IMR-90 (cell line): ENCODE results near the gene PRL. TPM values are rescaled to one million over a fixed set of nuclear protein-coding genes. Genes with fewer than 3 reads are reported as not detected.

Source experiments
- ATAC-seq: fragments of 200-7000 bp; cut with Tn5 transposase; 2 replicates; pipeline ENCODE4 v1.9.1; 2020; ENCODE audit warnings: low read depth, mild to moderate bottlenecking, moderate library complexity
- BruUV-seq: library from RNA; stranded (reverse); fragments of 400-500 nt; replicated peaks from 2 replicates; lab custom pipeline; 2021; lab: Mats Ljungman, UMichigan
- CTCF ChIA-PET: fragments of 300-600 bp; formaldehyde crosslinking; extraction: SDS; loops from one replicate; lab custom pipeline; 2021; ENCODE audit warnings: antibody characterized with exemption; lab: Yijun Ruan, JAX
- POLR2A ChIA-PET: fragments of 300-600 bp; sonication (Branson Sonifier 250); formaldehyde crosslinking; loops from one replicate; lab custom pipeline; 2022; ENCODE audit warnings: antibody characterized with exemption; ENCODE audit not compliant: unreplicated experiment; lab: Charles Lee
- DNase-seq: peaks from one replicate; pipeline ENCODE4 v3.0.0; 2013
- H2AFZ ChIP-seq: replicated peaks from 2 replicates; pipeline ENCODE3; 2013; ENCODE audit warnings: low read length, mild to moderate bottlenecking; ENCODE audit not compliant: poor library complexity
- H2AK5ac ChIP-seq: 2 replicates; pipeline ENCODE4 v1.6.1; 2013; ENCODE audit warnings: low read depth, low read length, inconsistent platforms
- H2AK9ac ChIP-seq: replicated peaks from 2 replicates; pipeline ENCODE3; 2013; ENCODE audit warnings: mild to moderate bottlenecking, low read depth, low read length, moderate library complexity; ENCODE audit not compliant: poor library complexity
- H2BK120ac ChIP-seq: 2 replicates; pipeline ENCODE4 v1.6.1; 2013; ENCODE audit warnings: low read depth, low read length, inconsistent platforms
- H2BK15ac ChIP-seq: 3 replicates; pipeline ENCODE4 v1.6.1; 2013; ENCODE audit warnings: low read depth, low read length, inconsistent platforms
- H2BK20ac ChIP-seq: 2 replicates; pipeline ENCODE4 v1.6.1; 2013; ENCODE audit warnings: low read depth, mild to moderate bottlenecking, inconsistent platforms, low read length, moderate library complexity
- H2BK5ac ChIP-seq: 2 replicates; pipeline ENCODE4 v1.6.1; 2013; ENCODE audit warnings: mild to moderate bottlenecking, low read depth, low read length, inconsistent platforms; ENCODE audit not compliant: poor library complexity, severe bottlenecking
- H3K14ac ChIP-seq: replicated peaks from 2 replicates; pipeline ENCODE4 v1.6.1; 2013; ENCODE audit warnings: low read depth, low read length, inconsistent platforms
- H3K18ac ChIP-seq: 2 replicates; pipeline ENCODE4 v1.6.1; 2013; ENCODE audit warnings: low read depth, low read length, control low read depth
- H3K23ac ChIP-seq: 2 replicates; pipeline ENCODE4 v1.6.1; 2013; ENCODE audit warnings: low read depth, low read length, inconsistent platforms
- H3K27ac ChIP-seq: 2 replicates; pipeline ENCODE4 v1.5.1; 2013; ENCODE audit warnings: mild to moderate bottlenecking, control low read depth, low read length; ENCODE audit not compliant: insufficient read depth
- H3K27me3 ChIP-seq: 2 replicates; pipeline ENCODE4 v1.6.1; 2013; ENCODE audit warnings: low read length; ENCODE audit not compliant: control insufficient read depth, insufficient read depth
- H3K36me3 ChIP-seq: 2 replicates; pipeline ENCODE4 v1.6.1; 2013; ENCODE audit warnings: low read length, mixed read lengths; ENCODE audit not compliant: control insufficient read depth, insufficient read depth
- H3K4ac ChIP-seq: 2 replicates; pipeline ENCODE4 v1.6.1; 2013; ENCODE audit warnings: low read depth, low read length, inconsistent platforms
- H3K4me1 ChIP-seq: 2 replicates; pipeline ENCODE4 v1.6.1; 2013; ENCODE audit warnings: low read length, mixed read lengths; ENCODE audit not compliant: control insufficient read depth, insufficient read depth
- H3K4me2 ChIP-seq: 2 replicates; pipeline ENCODE4 v1.6.1; 2013; ENCODE audit warnings: low read depth, mild to moderate bottlenecking, control low read depth, low read length, moderate library complexity
- H3K4me3 ChIP-seq: 2 replicates; pipeline ENCODE4 v1.5.1; 2013; ENCODE audit warnings: low read depth, mild to moderate bottlenecking, control low read depth, low read length, moderate library complexity; ENCODE audit not compliant: insufficient read depth
- H3K56ac ChIP-seq: 2 replicates; pipeline ENCODE4 v1.6.1; 2013; ENCODE audit warnings: low read length, inconsistent platforms; ENCODE audit not compliant: insufficient read depth; ENCODE audit errors: extremely low read depth
- H3K79me1 ChIP-seq, 2 experiments: 2 replicates each; pipeline ENCODE4 v1.6.1; 2013; ENCODE audit warnings: low read length in 2 of 2, inconsistent platforms in 1 of 2, low read depth in 1 of 2
- H3K9ac ChIP-seq: 2 replicates; pipeline ENCODE4 v1.6.1; 2013; ENCODE audit warnings: low read depth, low read length, control low read depth
- H3K9me1 ChIP-seq: 2 replicates; pipeline ENCODE4 v1.6.1; 2013; ENCODE audit warnings: low read length, inconsistent platforms; ENCODE audit not compliant: insufficient read depth
- H3K9me3 ChIP-seq: 2 replicates; pipeline ENCODE4 v1.6.1; 2013; ENCODE audit warnings: low read length; ENCODE audit not compliant: control insufficient read depth, insufficient read depth
- H4K20me1 ChIP-seq: 2 replicates; pipeline ENCODE4 v1.6.1; 2013; ENCODE audit warnings: low read length, inconsistent platforms; ENCODE audit not compliant: insufficient read depth
- H4K5ac ChIP-seq: 2 replicates; pipeline ENCODE4 v1.6.1; 2013; ENCODE audit warnings: mild to moderate bottlenecking, low read depth, low read length, control low read depth
- H4K8ac ChIP-seq, 2 experiments: 2 replicates each; pipeline ENCODE4 v1.6.1; 2013; ENCODE audit warnings: low read depth in 2 of 2, low read length in 2 of 2, control low read depth in 1 of 2, inconsistent platforms in 1 of 2
- H4K91ac ChIP-seq: 2 replicates; pipeline ENCODE4 v1.6.1; 2013; ENCODE audit warnings: low read depth, low read length, inconsistent platforms; ENCODE audit not compliant: insufficient read depth
- BHLHE40 ChIP-seq: fragments of 150-350 bp; IDR thresholded peaks from 2 replicates; pipeline ENCODE4 v1.6.1; 2016; ENCODE audit warnings: mild to moderate bottlenecking, low read depth, low read length
- CEBPB ChIP-seq: IDR thresholded peaks from 2 replicates; pipeline ENCODE4 v1.6.1; 2012; ENCODE audit warnings: low read depth, low read length, improper control_type of control experiment
- CHD1 ChIP-seq: IDR thresholded peaks from 2 replicates; pipeline ENCODE4 v1.6.1; 2012; ENCODE audit warnings: low read depth, low read length, improper control_type of control experiment
- CTCF ChIP-seq: conservative IDR thresholded peaks from 2 replicates; pipeline ENCODE4 v1.5.1; 2012; ENCODE audit warnings: mild to moderate bottlenecking, low read depth, low read length, improper control_type of control experiment
- FOS ChIP-seq: fragments of 150-350 bp; IDR thresholded peaks from 2 replicates; pipeline ENCODE4 v1.6.1; 2016; ENCODE audit warnings: low read depth, low read length
- MAFK ChIP-seq: IDR thresholded peaks from 2 replicates; pipeline ENCODE4 v1.6.1; 2012; ENCODE audit warnings: low read depth, low read length, improper control_type of control experiment
- MAZ ChIP-seq: IDR thresholded peaks from 2 replicates; pipeline ENCODE4 v1.6.1; 2012; ENCODE audit warnings: low read depth, mild to moderate bottlenecking, low read length, improper control_type of control experiment, moderate library complexity, borderline replicate concordance
- MXI1 ChIP-seq: IDR thresholded peaks from 2 replicates; pipeline ENCODE4 v1.6.1; 2012; ENCODE audit warnings: low read depth, mild to moderate bottlenecking, low read length, moderate library complexity, borderline replicate concordance
- NFE2L2 ChIP-seq: fragments of 150-350 bp; IDR thresholded peaks from 2 replicates; pipeline ENCODE4 v1.6.1; 2016; ENCODE audit warnings: low read depth, mild to moderate bottlenecking, low read length
- POLR2A ChIP-seq: IDR thresholded peaks from 2 replicates; pipeline ENCODE4 v1.6.1; 2012; ENCODE audit warnings: mild to moderate bottlenecking, low read depth, low read length
- RAD21 ChIP-seq: IDR thresholded peaks from 2 replicates; pipeline ENCODE4 v1.6.1; 2012; ENCODE audit warnings: low read length, improper control_type of control experiment
- RCOR1 ChIP-seq: IDR thresholded peaks from 2 replicates; pipeline ENCODE4 v1.6.1; 2012; ENCODE audit warnings: mild to moderate bottlenecking, low read length, improper control_type of control experiment; ENCODE audit not compliant: insufficient replicate concordance
- RFX5 ChIP-seq: IDR thresholded peaks from 2 replicates; pipeline ENCODE4 v1.8.0; 2012; ENCODE audit warnings: low read depth, mild to moderate bottlenecking, low read length, moderate library complexity
- SMC3 ChIP-seq: fragments of 150-350 bp; IDR thresholded peaks from 2 replicates; pipeline ENCODE4 v1.6.1; 2016; ENCODE audit warnings: low read depth, mild to moderate bottlenecking, antibody characterized with exemption, low read length, moderate library complexity
- WGBS, 2 experiments: methylation state at CpG; one replicate each; pipeline versions ENCODE4 v1.1.5 to v1.1.7; 2013; ENCODE audit warnings: missing lambda C conversion rate in 2 of 2; ENCODE audit not compliant: insufficient read length in 1 of 2; ENCODE audit errors: extremely low coverage in 2 of 2; 5-methylcytosine and 5-hydroxymethylcytosine counted together
- dilution Hi-C: fragments of 300-500 bp; cut with HindIII; formaldehyde crosslinking; loops from one replicate; pipeline ENCODE4 v1.14.3; 2018; ENCODE audit warnings: low sequenced_read_pairs; ENCODE audit not compliant: unreplicated experiment
- in situ Hi-C: fragments of 300-500 bp; cut with MboI; formaldehyde crosslinking; loops from 3 replicates; pipeline ENCODE4 v1.14.3; 2019; ENCODE audit warnings: low sequenced_read_pairs, inconsistent platforms, mixed read lengths
- intact Hi-C: fragments of 100-400 bp; cut with micrococcal nuclease; formaldehyde crosslinking; loops from 2 replicates; pipeline ENCODE4 v1.10.0; 2022
- polyA plus RNA-seq, 3 experiments: library from polyadenylated mRNA; depleted of rRNA; stranded (reverse); fragments of >200 nt; gene quantifications; 2 replicates each; pipeline ENCODE4 v1.2.3, GENCODE V29; 2012; ENCODE audit warnings: low replicate concordance in 1 of 3
- total RNA-seq: library from RNA; depleted of rRNA; stranded (reverse); fragments of >200 nt; gene quantifications from 2 replicates; pipeline ENCODE4 v1.2.3, GENCODE V29; 2012
- TF ChIP-seq, protein P1 (sequence below): fragments of 150-350 bp; IDR thresholded peaks from 2 replicates; pipeline ENCODE4 v1.6.1; 2017; ENCODE audit warnings: mild to moderate bottlenecking, antibody characterized with exemption, low read length, low read depth
- TF ChIP-seq, protein P2 (sequence below): fragments of 150-350 bp; IDR thresholded peaks from 2 replicates; pipeline ENCODE4 v1.6.1; 2016; ENCODE audit warnings: low read depth, mild to moderate bottlenecking, low read length, moderate library complexity, borderline replicate concordance

Gene PRL
- total and polyA plus RNA-seq, 2 of the 4 experiments (the other 2 are of a cell fraction), result not detected

- no peak overlapping the region for H3K4ac ChIP-seq
- DNase-seq (no peak), ATAC-seq (no peak)
- in situ Hi-C loops (no loop called here), intact Hi-C loops (no loop called here), dilution Hi-C loops (no loop called here)
- BruUV-seq, result no TSS peak
- no peak overlapping the region for H3K4me3 ChIP-seq
- no peak overlapping the region for H3K27ac ChIP-seq
- ChIA-PET CTCF (no interaction called here), POLR2A (interaction anchor here (0.6 kb wide), 1 partner anchor 30 kb away, joined by 3 read pairs; no protein-coding TSS in a partner anchor)
- WGBS, 2 experiments, result no CpG with 5 or more reads among the region's 2 CpGs
- no peak overlapping the region for H3K23ac ChIP-seq
- no peak overlapping the region for H3K9ac ChIP-seq
- no peak overlapping the region for H3K56ac ChIP-seq
- no peak overlapping the region for H3K14ac ChIP-seq
- H3K4me2 ChIP-seq, result no peak overlapping the region
- no peak overlapping the region for H2BK20ac ChIP-seq
- H3K79me1 ChIP-seq, result no peaks in the 10 kb centered on the region
- no peaks in the 10 kb centered on the region for H3K27me3 ChIP-seq
- no peak overlapping the region for H4K91ac ChIP-seq
- H2AFZ ChIP-seq, result no peak overlapping the region
- H4K20me1 ChIP-seq, result no peaks in the 10 kb centered on the region
- no peak overlapping the region for H2AK9ac ChIP-seq
- H3K4me1 ChIP-seq, result no peaks in the 10 kb centered on the region; the same call in 1 of the 2 replicates
- no peak for TF ChIP-seq MXI1
- TF ChIP-seq, protein P1, sequence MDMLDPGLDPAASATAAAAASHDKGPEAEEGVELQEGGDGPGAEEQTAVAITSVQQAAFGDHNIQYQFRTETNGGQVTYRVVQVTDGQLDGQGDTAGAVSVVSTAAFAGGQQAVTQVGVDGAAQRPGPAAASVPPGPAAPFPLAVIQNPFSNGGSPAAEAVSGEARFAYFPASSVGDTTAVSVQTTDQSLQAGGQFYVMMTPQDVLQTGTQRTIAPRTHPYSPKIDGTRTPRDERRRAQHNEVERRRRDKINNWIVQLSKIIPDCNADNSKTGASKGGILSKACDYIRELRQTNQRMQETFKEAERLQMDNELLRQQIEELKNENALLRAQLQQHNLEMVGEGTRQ, result no peak
- TF ChIP-seq, protein P2, sequence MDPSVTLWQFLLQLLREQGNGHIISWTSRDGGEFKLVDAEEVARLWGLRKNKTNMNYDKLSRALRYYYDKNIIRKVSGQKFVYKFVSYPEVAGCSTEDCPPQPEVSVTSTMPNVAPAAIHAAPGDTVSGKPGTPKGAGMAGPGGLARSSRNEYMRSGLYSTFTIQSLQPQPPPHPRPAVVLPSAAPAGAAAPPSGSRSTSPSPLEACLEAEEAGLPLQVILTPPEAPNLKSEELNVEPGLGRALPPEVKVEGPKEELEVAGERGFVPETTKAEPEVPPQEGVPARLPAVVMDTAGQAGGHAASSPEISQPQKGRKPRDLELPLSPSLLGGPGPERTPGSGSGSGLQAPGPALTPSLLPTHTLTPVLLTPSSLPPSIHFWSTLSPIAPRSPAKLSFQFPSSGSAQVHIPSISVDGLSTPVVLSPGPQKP, result no peak
- TF ChIP-seq POLR2A, result no peak
- no peak for TF ChIP-seq BHLHE40
- no peak for TF ChIP-seq NFE2L2
- no peak for TF ChIP-seq MAFK
- TF ChIP-seq CHD1, result no peak
- no peak for TF ChIP-seq SMC3
- TF ChIP-seq FOS, result no peak
- no peak for TF ChIP-seq CTCF
- no peak for TF ChIP-seq CEBPB
- no peak for TF ChIP-seq RAD21
- TF ChIP-seq MAZ, result no peak
- no peak for TF ChIP-seq RFX5
- TF ChIP-seq RCOR1, result no peak
- no peak overlapping the region for H4K5ac ChIP-seq
- H4K8ac ChIP-seq, result no peak overlapping the region
- no peaks in the 10 kb centered on the region; the same call in 1 of the 2 replicates for H3K9me3 ChIP-seq
- no peak overlapping the region for H2AK5ac ChIP-seq
- H3K9me1 ChIP-seq, result no peaks in the 10 kb centered on the region
- H2BK5ac ChIP-seq, result no peak overlapping the region
- H3K18ac ChIP-seq, result no peak overlapping the region
- H2BK120ac ChIP-seq, result no peak overlapping the region
- H2BK15ac ChIP-seq, result no peak overlapping the region
- H3K36me3 ChIP-seq, result no peaks in the 10 kb centered on the region
Measured at GRCh38 chr6:22279427-22279826, 17.4 kb downstream of the PRL start.
